ENCODE measurements around the gene BAG3.

The BAG3 gene

GRCh38 chr10:119640875-119641526, 10.2 kb upstream of the BAG3 start:
- no peak for TF ChIP-seq CTCF (conservative IDR thresholded peaks at IDR 0.05)
- H3K27ac ChIP-seq = no peak overlapping the region

- TF ChIP-seq CTCF (conservative IDR thresholded peaks at IDR 0.05) = no peak
Measured at GRCh38 chr10:119642556-119643111, 8.5 kb upstream of the BAG3 start.

GRCh38 chr10:119643306-119644204, 7.6 kb upstream of the BAG3 start:
- no peak for TF ChIP-seq CTCF (conservative IDR thresholded peaks at IDR 0.05)
- H3K27ac ChIP-seq = no peak overlapping the region

More at GRCh38 chr10:119642556-119643111, 8.5 kb upstream of the BAG3 start:
- H3K27ac ChIP-seq = no peak overlapping the region

GRCh38 chr10:119644205-119644814, 6.9 kb upstream of the BAG3 start:
- TF ChIP-seq CTCF (conservative IDR thresholded peaks at IDR 0.05) = no peak
- H3K27ac ChIP-seq = no peak overlapping the region

GRCh38 chr10:119644994-119645393, 6.2 kb upstream of the BAG3 start:
- no peak overlapping the region for H3K27ac ChIP-seq
- no peak for TF ChIP-seq CTCF (conservative IDR thresholded peaks at IDR 0.05)

GRCh38 chr10:119650062-119650461, 1.1 kb upstream of the BAG3 start:
- H3K27ac ChIP-seq = peak overlapping the region; percentile 82
- TF ChIP-seq CTCF (conservative IDR thresholded peaks at IDR 0.05) = no peak
